Measurements from ENCODE around the gene SEBOX. TPM values are rescaled to one million over a fixed set of nuclear protein-coding genes. Genes with fewer than 3 reads are reported as not detected.
A peak's percentile ranks its signal among the peaks of the same experiment; 100 is the strongest.
"Not testable (repeated sequence)": the region's sequence is repeated elsewhere in the genome, so short reads cannot be mapped to it uniquely, and the experiment has no call there.

SEBOX gene
- polyA plus RNA-seq, 1 experiment = not detected

DNA sequence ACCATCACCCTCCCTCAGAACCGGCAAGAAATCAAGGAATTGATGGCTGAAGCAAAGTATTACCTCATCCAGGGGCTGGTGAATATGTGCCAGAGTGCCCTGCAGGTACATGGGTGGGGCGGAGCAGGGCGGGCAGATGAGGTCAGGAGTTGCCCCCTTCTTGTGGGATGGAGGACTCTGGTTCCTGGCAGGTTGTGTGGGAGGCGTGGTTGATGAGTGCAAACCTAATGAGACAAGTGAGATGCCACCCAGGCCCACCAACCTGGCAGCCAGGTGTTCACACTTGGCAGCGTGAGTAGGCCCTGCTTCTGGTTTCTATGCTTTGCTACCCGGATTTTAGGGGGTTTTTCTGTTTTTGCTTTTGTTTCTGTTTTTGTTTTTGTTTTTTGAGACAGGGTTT lies 24.6 kb downstream of the SEBOX start:
- H3K9me3 ChIP-seq (ENCODE audit: control insufficient read depth, insufficient read depth, low read length) = no peaks in the 10 kb centered on the region; the same call in 1 of the 2 replicates
- no peak overlapping the region for H3K27ac ChIP-seq (ENCODE audit: low read depth, low read length)
- TF ChIP-seq, protein P1, sequence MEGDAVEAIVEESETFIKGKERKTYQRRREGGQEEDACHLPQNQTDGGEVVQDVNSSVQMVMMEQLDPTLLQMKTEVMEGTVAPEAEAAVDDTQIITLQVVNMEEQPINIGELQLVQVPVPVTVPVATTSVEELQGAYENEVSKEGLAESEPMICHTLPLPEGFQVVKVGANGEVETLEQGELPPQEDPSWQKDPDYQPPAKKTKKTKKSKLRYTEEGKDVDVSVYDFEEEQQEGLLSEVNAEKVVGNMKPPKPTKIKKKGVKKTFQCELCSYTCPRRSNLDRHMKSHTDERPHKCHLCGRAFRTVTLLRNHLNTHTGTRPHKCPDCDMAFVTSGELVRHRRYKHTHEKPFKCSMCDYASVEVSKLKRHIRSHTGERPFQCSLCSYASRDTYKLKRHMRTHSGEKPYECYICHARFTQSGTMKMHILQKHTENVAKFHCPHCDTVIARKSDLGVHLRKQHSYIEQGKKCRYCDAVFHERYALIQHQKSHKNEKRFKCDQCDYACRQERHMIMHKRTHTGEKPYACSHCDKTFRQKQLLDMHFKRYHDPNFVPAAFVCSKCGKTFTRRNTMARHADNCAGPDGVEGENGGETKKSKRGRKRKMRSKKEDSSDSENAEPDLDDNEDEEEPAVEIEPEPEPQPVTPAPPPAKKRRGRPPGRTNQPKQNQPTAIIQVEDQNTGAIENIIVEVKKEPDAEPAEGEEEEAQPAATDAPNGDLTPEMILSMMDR (IDR thresholded peaks at IDR 0.05; ENCODE audit: low read depth, low read length) = no peak
- no peak overlapping the region for H3K4me3 ChIP-seq (ENCODE audit: low read depth, low read length)
- DNase-seq (ENCODE audit: low read depth, low spot score) = no peak
- ChIA-PET POLR2A (no interaction called here), CTCF (no interaction called here)
- H3K27me3 ChIP-seq (ENCODE audit: control insufficient read depth, insufficient read depth, low read length) = no peaks in the 10 kb centered on the region

DNA sequence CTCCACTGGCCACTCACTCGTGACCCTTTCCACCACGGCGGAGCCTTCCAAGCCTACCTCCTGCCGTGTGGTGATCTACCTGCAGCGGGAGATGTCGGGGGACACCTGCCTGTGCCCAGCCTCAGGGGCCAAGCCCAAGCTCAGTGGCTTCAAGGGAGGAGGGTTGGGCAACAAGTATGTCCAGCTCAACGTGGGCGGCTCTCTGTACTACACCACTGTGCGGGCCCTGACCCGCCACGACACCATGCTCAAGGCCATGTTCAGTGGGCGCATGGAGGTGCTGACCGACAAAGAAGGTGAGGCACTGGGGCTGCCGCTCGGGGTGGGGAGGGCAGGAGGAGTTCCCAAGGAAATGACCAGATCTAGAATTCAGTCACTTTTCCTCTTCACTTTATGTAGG lies 25.6 kb downstream of the SEBOX start:
- H3K4me3 ChIP-seq (ENCODE audit: low read depth, low read length) = no peak overlapping the region
- no peaks in the 10 kb centered on the region; the same call in 1 of the 2 replicates for H3K9me3 ChIP-seq (ENCODE audit: control insufficient read depth, insufficient read depth, low read length)
- H3K27ac ChIP-seq (ENCODE audit: low read depth, low read length) = no peak overlapping the region
- DNase-seq (ENCODE audit: low read depth, low spot score) = no peak
- POLR2A ChIA-PET = interaction anchor here (0.7 kb wide), 1 partner anchor 159 kb away, joined by 4 read pairs; no protein-coding TSS in a partner anchor
- no peaks in the 10 kb centered on the region for H3K27me3 ChIP-seq (ENCODE audit: control insufficient read depth, insufficient read depth, low read length)
- TF ChIP-seq, protein P1 (IDR thresholded peaks at IDR 0.05; ENCODE audit: low read depth, low read length) = no peak
- CTCF ChIA-PET = no interaction called here

DNA sequence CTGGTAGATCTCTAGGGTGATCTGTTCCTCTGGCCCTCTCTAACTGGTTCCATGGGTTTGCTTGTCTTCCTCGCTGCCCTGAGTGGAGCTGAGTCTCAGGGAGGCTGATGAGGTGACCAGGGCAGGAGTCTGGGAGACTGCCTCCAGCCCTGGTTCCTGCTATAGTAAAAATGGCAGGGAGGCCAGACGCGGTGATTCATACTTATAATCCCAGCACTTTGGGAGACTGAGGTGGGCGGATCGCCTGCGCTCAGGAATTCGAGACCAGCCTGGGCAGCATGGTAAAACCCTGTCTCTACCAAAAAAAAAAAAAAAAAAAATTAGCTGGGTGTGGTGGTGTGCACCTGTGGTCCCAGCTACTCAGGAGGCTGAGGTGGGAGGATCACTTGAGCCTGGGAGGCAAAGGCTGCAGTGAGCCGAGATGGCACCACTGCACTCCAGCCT lies 26.2 kb downstream of the SEBOX start:
- H3K27me3 ChIP-seq (ENCODE audit: control insufficient read depth, insufficient read depth, low read length); H3K9me3 ChIP-seq (ENCODE audit: control insufficient read depth, insufficient read depth, low read length); H3K4me3 ChIP-seq (ENCODE audit: low read depth, low read length); DNase-seq (ENCODE audit: low read depth, low spot score); CTCF ChIA-PET: not testable (repeated sequence)
- POLR2A ChIA-PET = interaction anchor here (0.7 kb wide), 1 partner anchor 158 kb away, joined by 4 read pairs; no protein-coding TSS in a partner anchor
- H3K27ac ChIP-seq (ENCODE audit: low read depth, low read length) = peak overlapping the region; percentile 68

DNA sequence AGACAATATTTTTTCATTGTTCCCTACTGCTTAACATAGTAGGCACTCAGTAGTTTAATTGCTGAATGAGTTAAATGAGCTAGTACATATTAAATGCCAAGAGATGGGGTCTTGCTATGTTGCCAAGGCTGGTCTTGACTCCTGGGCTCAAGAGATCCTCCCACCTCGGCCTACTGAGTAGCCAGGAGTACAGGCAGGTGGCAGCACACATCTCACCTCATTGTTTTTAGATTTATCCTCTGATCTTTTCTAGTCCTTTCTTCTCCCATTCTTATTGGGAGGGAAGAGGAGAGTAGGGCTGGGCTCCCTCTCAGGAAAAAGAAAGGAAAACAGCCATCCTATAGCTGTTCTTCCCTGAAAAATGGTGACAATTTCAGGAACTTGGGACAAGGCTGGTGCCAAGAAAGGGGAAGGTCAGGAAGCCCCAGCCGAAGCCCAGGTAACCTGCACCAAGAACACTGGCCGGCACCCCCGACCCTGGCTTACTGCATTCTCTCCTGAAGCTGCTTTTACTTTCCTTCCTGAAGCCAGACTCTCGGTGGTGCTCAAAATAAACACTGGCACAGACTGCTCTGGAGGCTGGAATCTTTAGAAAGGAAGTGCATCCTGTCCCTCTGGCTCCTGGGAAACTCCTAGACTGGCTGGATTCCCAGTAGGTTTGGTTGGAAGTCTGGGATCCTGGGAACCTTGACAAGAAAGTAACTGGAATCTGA lies 26.8 kb downstream of the SEBOX start:
- ChIA-PET CTCF (interaction anchor here (0.6 to 1.0 kb wide), 2 partner anchors 217 to 533 kb away, joined by 3 to 4 read pairs; no protein-coding TSS in a partner anchor), POLR2A (no interaction called here)
- TF ChIP-seq, protein P1 (IDR thresholded peaks at IDR 0.05; ENCODE audit: low read depth, low read length) = no peak

DNA sequence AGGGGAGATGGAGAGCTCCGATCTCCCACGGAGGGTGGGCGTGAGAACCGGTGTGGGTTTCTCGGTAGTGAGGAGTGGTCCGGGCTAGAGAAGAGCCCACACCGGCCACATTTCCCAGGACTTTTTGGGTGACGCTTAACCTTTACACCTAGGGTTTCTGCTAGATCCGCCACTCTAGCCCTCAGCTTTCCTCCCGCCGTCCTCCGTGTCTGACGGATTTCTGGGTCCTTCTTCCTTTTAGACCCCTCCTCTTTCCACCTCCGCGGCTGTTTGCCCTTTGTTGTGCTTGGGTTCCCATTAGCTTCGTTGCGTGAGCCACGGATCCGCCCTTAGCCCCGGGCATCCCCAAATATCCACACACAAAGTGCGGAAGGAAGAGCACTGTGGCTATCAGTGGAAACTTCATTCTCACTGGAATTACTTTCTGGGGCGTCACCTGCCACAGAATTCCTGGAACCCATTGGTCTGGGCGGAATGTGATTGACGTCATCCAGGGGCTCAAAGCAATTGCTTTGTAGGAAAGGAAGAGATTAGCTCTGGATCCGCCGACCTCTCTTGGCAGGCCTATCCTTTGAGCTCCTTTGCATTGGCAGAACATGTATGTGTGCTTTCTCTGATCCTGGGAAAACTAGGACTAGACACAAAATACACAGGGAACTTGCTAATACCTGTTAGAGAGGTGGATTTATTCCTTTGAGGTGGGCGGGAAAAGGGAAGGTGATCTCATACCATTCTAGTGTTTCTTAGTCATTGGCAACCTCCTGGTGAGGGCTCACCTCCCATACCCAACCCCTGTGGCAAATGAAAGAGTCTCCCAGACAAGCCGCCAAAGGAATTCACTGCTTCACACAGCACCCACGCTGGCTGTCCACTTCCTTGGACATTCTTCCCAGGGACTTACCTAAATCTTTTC lies 28.8 kb downstream of the SEBOX start:
- H3K9me3 ChIP-seq (ENCODE audit: control insufficient read depth, insufficient read depth, low read length) = no peaks in the 10 kb centered on the region; the same call in 1 of the 2 replicates
- CTCF ChIA-PET = interaction anchor here (0.7 to 1.2 kb wide), 3 partner anchors 85 to 442 kb away, joined by 3 to 7 read pairs (median 4); partner anchors contain the start of gene LYRM9
- H3K27ac ChIP-seq (ENCODE audit: low read depth, low read length) = peak overlapping the region; percentile 99
- TF ChIP-seq, protein P1 (IDR thresholded peaks at IDR 0.05; ENCODE audit: low read depth, low read length) = no peak
- H3K4me3 ChIP-seq (ENCODE audit: low read depth, low read length) = peak overlapping the region; percentile 97
- POLR2A ChIA-PET = interaction anchor here (0.6 to 2.6 kb wide), 12 partner anchors 8 to 295 kb away, joined by 3 to 36 read pairs (median 4); partner anchors contain the start of genes POLDIP2, SARM1, TMEM97 and VTN
- peak; percentile 74 for DNase-seq (ENCODE audit: low read depth, low spot score)
- no peaks in the 10 kb centered on the region for H3K27me3 ChIP-seq (ENCODE audit: control insufficient read depth, insufficient read depth, low read length)

More for the DNA sequence above, 26.8 kb downstream of the SEBOX start:
- Histone ChIP-seq H3K27me3 (ENCODE audit: control insufficient read depth, insufficient read depth, low read length) (no peaks in the 10 kb centered on the region), H3K27ac (ENCODE audit: low read depth, low read length) (peak overlapping the region; percentile 68), H3K4me3 (ENCODE audit: low read depth, low read length) (0 out of 2 replicates have a peak overlapping the region, but pooled peaks have one; percentile 7), H3K9me3 (ENCODE audit: control insufficient read depth, insufficient read depth, low read length) (no peaks in the 10 kb centered on the region; the same call in 1 of the 2 replicates)
- DNase-seq (ENCODE audit: low read depth, low spot score) = no peak
